Mammary epithelial cell (primary cell): ENCODE measurements around the gene IST1.

Source experiments
- CTCF ChIP-seq, 2 donors: IDR thresholded peaks in 1 of 2; conservative IDR thresholded peaks in 1 of 2; 2 replicates each; pipeline ENCODE4 v1.5.1; 2011 to 2012; ENCODE audit warnings: inconsistent platforms in 2 of 2, low read length in 2 of 2, mild to moderate bottlenecking in 2 of 2, control low read depth in 1 of 2, low read depth in 1 of 2; ENCODE audit not compliant: insufficient read depth in 1 of 2; ENCODE audit errors: extremely low read depth in 1 of 2
- EZH2 ChIP-seq: IDR thresholded peaks from 2 replicates; pipeline ENCODE4 v1.6.1; 2012; ENCODE audit warnings: low read length, inconsistent platforms, borderline replicate concordance

DNA sequence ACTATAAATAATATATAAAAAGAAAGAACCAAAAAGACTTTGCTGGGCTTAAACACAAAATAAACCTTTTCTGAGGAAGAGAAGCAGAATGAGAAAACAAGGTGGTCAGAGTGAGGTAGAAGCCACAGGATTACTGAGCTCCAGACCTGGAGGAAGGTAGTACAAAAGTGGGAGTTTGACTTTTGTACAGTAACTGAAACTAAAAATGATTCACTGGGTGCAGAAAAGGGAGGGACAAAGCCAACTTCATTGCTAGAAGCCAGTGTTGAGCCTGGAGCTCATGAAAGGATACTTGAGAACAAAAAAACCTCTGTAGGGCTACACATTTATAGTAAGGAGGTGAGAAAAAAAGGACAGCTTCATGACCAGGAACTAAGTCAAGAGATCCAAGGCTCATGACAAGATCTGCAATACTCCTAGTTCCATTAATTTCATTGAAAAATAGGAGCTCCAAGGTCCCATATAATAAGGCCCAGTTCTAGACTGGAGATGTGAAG lies 59.4 kb downstream of the IST1 start:
- TF ChIP-seq CTCF (conservative IDR thresholded peaks at IDR 0.05 in 1 of 2, IDR thresholded peaks at IDR 0.05 in 1 of 2; ENCODE audit: extremely low read depth in 1 of 2, insufficient read depth in 1 of 2, low read depth in 1 of 2, low read length in 2 of 2): no peak
- no peak for TF ChIP-seq EZH2
